CD4-positive, alpha-beta T cell treated with Interleukin-12 subunit alpha and Interleukin-12 subunit beta, for 1 hour (primary cell): Measurements from ENCODE around the gene MYO6.

Source experiments
- DNase-seq: peaks from one replicate; pipeline ENCODE4 v3.0.0-alpha.2; 2020

The MYO6 gene

GRCh38 chr6:75770844-75771243, 21.8 kb downstream of the MYO6 start:
- no peak for DNase-seq

GRCh38 chr6:75775219-75775618, 26.2 kb downstream of the MYO6 start:
- DNase-seq: no peak

- DNase-seq: no peak
Measured at GRCh38 chr6:75776461-75776860, 27.4 kb downstream of the MYO6 start.

GRCh38 chr6:75778757-75779156, 29.7 kb downstream of the MYO6 start:
- DNase-seq: no peak

GRCh38 chr6:75786152-75786551, 37.1 kb downstream of the MYO6 start:
- no peak for DNase-seq

GRCh38 chr6:75788894-75789293, 39.9 kb downstream of the MYO6 start:
- no peak for DNase-seq

GRCh38 chr6:75791881-75792280, 42.8 kb downstream of the MYO6 start:
- DNase-seq: no peak

- DNase-seq: no peak
Measured at GRCh38 chr6:75794351-75794846, 45.4 kb downstream of the MYO6 start.

- DNase-seq: no peak
Measured at GRCh38 chr6:75794954-75795739, 46.1 kb downstream of the MYO6 start.

- DNase-seq: no peak
Measured at GRCh38 chr6:75796723-75797122, 47.7 kb downstream of the MYO6 start.

- DNase-seq: no peak
Measured at GRCh38 chr6:75800133-75800532, 51.1 kb downstream of the MYO6 start.

- no peak for DNase-seq
Measured at GRCh38 chr6:75800708-75801505, 51.9 kb downstream of the MYO6 start.

GRCh38 chr6:75802366-75802765, 53.3 kb downstream of the MYO6 start:
- no peak for DNase-seq

- DNase-seq: no peak
Measured at GRCh38 chr6:75808507-75808906, 59.5 kb downstream of the MYO6 start.

- DNase-seq: no peak
Measured at GRCh38 chr6:75812560-75812959, 63.5 kb downstream of the MYO6 start.

GRCh38 chr6:75813476-75814250, 64.6 kb downstream of the MYO6 start:
- no peak for DNase-seq

- DNase-seq: no peak
Measured at GRCh38 chr6:75815756-75816155, 66.7 kb downstream of the MYO6 start.

- no peak for DNase-seq
Measured at GRCh38 chr6:75818098-75818855, 69.2 kb downstream of the MYO6 start.

GRCh38 chr6:75819776-75820487, 70.9 kb downstream of the MYO6 start:
- no peak for DNase-seq

GRCh38 chr6:75824160-75824559, 75.1 kb downstream of the MYO6 start:
- peak; percentile 17 for DNase-seq

- no peak for DNase-seq
Measured at GRCh38 chr6:75827163-75827562, 78.1 kb downstream of the MYO6 start.
